Measurements from ENCODE around the gene MYO1G.

DNA sequence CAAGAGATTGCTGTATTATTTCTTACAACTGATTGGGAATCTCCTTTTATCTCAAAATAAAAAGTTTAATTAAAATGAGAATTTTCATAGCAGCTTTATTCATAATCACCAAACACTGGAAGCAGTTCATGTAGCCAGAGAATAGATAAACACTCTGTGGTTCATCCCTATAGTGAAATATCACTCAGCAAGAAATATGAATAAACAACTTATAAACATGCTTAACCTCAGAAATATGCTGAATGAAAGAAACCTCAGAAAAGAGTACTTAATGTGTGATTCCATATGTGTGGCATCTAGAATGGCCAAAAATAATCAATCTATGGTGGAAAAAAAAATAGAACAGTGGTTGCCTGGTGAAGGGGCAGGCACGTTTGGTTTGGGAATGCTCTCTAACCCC lies 33.3 kb downstream of the MYO1G start:
- no peak for TF ChIP-seq POLR2A (IDR thresholded peaks at IDR 0.05)
- TF ChIP-seq, protein P1, sequence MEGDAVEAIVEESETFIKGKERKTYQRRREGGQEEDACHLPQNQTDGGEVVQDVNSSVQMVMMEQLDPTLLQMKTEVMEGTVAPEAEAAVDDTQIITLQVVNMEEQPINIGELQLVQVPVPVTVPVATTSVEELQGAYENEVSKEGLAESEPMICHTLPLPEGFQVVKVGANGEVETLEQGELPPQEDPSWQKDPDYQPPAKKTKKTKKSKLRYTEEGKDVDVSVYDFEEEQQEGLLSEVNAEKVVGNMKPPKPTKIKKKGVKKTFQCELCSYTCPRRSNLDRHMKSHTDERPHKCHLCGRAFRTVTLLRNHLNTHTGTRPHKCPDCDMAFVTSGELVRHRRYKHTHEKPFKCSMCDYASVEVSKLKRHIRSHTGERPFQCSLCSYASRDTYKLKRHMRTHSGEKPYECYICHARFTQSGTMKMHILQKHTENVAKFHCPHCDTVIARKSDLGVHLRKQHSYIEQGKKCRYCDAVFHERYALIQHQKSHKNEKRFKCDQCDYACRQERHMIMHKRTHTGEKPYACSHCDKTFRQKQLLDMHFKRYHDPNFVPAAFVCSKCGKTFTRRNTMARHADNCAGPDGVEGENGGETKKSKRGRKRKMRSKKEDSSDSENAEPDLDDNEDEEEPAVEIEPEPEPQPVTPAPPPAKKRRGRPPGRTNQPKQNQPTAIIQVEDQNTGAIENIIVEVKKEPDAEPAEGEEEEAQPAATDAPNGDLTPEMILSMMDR (IDR thresholded peaks at IDR 0.05) = no peak

All from esophagus squamous epithelium (tissue), 4 donors.